VCaP (cell line): ENCODE data around the gene SH3BGRL2.

Experiments
- H3K27ac ChIP-seq: fragments of 450-650 bp; 2 replicates; pipeline ENCODE4 v1.5.1; 2017
- CTCF ChIP-seq: fragments of 450-650 bp; conservative IDR thresholded peaks from 2 replicates; pipeline ENCODE4 v1.5.1; 2017; ENCODE audit warnings: mild to moderate bottlenecking, moderate library complexity

Gene SH3BGRL2

GRCh38 chr6:79712144-79712543 lies 81.0 kb downstream of the SH3BGRL2 start:
- no peak for TF ChIP-seq CTCF
- no peak overlapping the region for H3K27ac ChIP-seq

DNA sequence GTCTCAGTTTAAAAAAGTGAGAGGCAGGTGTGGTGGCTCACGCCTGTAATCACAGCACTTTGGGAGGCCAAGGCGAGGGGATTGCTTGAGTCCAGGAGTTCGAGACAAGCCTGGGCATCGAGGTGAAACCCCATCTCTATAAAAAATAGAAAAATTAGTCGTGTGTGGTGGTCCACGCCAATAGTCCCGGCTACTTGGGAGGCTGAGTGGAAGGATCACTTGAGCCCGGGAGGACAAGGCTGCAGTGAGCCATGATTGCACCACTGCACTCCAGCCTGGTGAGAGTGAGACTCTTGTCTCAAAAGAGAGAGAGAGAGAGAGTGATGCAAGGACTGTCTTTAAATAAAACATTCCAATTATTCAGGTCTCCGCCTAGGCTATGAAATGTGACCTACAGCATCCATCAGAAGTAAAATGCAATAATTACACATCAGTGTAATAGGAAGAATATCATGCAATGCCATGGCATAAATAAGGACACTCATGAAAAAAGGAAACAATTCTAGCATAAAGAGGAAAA lies 81.5 kb downstream of the SH3BGRL2 start:
- H3K27ac ChIP-seq, result no peak overlapping the region
- no peak for TF ChIP-seq CTCF

DNA sequence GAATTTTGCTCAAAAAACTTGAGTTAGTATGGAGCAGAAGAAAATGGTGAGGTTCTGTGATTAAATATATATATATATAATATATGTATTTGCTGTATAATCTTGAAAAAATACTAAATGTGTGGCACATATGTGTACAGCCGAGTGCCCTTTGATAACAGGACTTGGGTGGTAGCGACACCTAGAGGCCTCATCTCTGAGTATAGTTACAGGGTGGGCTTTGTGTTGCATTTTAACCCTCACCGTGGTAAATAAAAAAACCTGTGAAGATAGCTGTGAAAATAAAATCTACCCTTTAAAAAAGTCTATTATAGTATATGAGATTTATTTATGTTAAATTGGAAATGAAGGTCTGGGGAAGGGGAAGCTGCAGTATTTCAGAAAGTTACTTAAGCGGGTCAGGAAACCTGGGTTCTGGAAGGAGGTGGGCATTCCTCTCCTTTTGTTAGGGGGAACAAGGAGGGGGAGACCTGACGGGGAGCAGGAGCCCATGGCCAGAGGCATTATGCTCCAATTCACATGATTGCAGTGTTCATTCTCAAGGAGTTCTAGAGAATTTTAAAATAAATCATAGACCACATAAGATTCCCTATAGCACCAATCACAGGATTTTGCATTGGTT lies 82.7 kb downstream of the SH3BGRL2 start:
- peak; percentile 83 for TF ChIP-seq CTCF

GRCh38 chr6:79717989-79718388 lies 86.9 kb downstream of the SH3BGRL2 start:
- TF ChIP-seq CTCF, result no peak
- no peak overlapping the region for H3K27ac ChIP-seq

More for the DNA sequence above, 82.7 kb downstream of the SH3BGRL2 start:
- no peak overlapping the region for H3K27ac ChIP-seq

- H3K27ac ChIP-seq, result no peak overlapping the region
- no peak for TF ChIP-seq CTCF
Measured at GRCh38 chr6:79718509-79719247, 87.5 kb downstream of the SH3BGRL2 start.

DNA sequence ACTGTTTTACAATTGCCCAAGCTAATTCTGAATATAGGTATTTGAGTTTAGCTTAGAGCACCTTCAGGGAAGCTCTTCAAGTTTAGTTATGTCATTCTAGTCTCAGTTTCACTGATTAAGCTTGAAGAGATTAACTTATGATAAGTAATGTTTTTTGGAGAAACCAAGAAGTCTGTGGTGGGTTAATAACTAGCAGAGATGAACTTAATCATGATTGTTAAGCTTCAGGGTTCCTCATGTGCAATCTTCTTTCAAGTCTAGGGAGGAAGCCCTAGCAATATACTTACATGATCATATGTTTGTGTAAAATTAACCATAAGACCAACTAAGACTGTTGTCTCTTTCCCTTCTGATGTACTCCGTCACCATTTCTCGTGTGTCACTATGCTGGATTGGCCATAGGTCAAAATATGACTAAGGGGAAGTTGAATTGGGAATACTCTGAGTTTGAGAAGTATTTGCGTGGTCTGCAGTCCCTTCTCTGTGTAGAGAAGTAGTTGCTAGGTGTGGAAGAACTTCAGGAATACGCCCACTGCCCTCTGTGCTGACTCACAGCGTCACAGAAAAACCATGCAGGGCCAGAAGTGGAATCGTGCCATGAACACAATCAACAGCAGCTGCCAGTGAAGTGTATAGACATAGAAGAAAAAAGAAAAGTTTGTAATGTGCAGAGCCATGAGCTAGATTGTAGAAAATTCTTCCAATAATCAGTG lies 88.3 kb downstream of the SH3BGRL2 start:
- TF ChIP-seq CTCF, result no peak
- no peak overlapping the region for H3K27ac ChIP-seq

- H3K27ac ChIP-seq, result no peak overlapping the region
- TF ChIP-seq CTCF, result no peak
Measured at GRCh38 chr6:79724816-79725215, 93.7 kb downstream of the SH3BGRL2 start.
